HepG2 (cell line): ENCODE results near the gene B3GNT9. TPM values are rescaled to one million over a fixed set of nuclear protein-coding genes. Genes with fewer than 3 reads are reported as not detected.

Source experiments
- ARID4A ChIP-seq: sonication (generic); formaldehyde crosslinking; IDR thresholded peaks from 2 replicates; pipeline ENCODE4 v1.5.0; 2020; ENCODE audit warnings: mild to moderate bottlenecking, missing genetic modification reagents, borderline replicate concordance
- EP300 ChIP-seq, 3 experiments: sonication (generic) in 1 of 3; formaldehyde crosslinking in 1 of 3; IDR thresholded peaks; 2 replicates each; pipeline versions ENCODE4 v1.5.1 to v1.6.1; 2011 to 2020; ENCODE audit warnings: low read depth in 2 of 3, low read length in 2 of 3, borderline replicate concordance in 1 of 3, improper control_type of control experiment in 1 of 3, mild to moderate bottlenecking in 1 of 3, missing genetic modification reagents in 1 of 3, moderate library complexity in 1 of 3
- GMEB2 ChIP-seq: IDR thresholded peaks from 2 replicates; pipeline ENCODE4 v1.6.1; 2016; ENCODE audit warnings: missing biosample characterization, missing genetic modification reagents, low read depth
- GZF1 ChIP-seq: sonication (generic); formaldehyde crosslinking; IDR thresholded peaks from 2 replicates; pipeline ENCODE4 v1.5.1; 2020; ENCODE audit warnings: mild to moderate bottlenecking, missing genetic modification reagents
- MEIS1 ChIP-seq: sonication (generic); formaldehyde crosslinking; IDR thresholded peaks from 2 replicates; pipeline ENCODE4 v1.9.0; 2021; ENCODE audit warnings: mild to moderate bottlenecking, missing genetic modification reagents, moderate library complexity, borderline replicate concordance
- RARA ChIP-seq: IDR thresholded peaks from 2 replicates; pipeline ENCODE4 v1.6.1; 2016; ENCODE audit warnings: missing genetic modification reagents, missing compliant biosample characterization
- REPIN1 ChIP-seq: sonication (generic); formaldehyde crosslinking; IDR thresholded peaks from 2 replicates; pipeline ENCODE4 v1.8.0; 2022; ENCODE audit warnings: missing genetic modification reagents, low read depth, mild to moderate bottlenecking, borderline replicate concordance
- RFXANK ChIP-seq: IDR thresholded peaks from 2 replicates; pipeline ENCODE4 v1.6.1; 2016
- RNF219 ChIP-seq: sonication (generic); formaldehyde crosslinking; IDR thresholded peaks from 2 replicates; pipeline ENCODE4 v1.5.0; 2020; ENCODE audit warnings: mild to moderate bottlenecking, missing genetic modification reagents
- SYNCRIP ChIP-seq: fragments of 200-400 bp; formaldehyde crosslinking; IDR thresholded peaks from 2 replicates; pipeline ENCODE4 v1.6.1; 2018; ENCODE audit warnings: mild to moderate bottlenecking, low read depth, low read length; ENCODE audit not compliant: insufficient read depth
- TBL1XR1 ChIP-seq: fragments of 150-350 bp; IDR thresholded peaks from 2 replicates; pipeline ENCODE4 v1.6.1; 2014; ENCODE audit warnings: borderline replicate concordance, low read length; ENCODE audit not compliant: partially characterized antibody
- ZBTB44 ChIP-seq: sonication (generic); formaldehyde crosslinking; IDR thresholded peaks from 2 replicates; pipeline ENCODE4 v1.4.0; 2020; ENCODE audit warnings: missing genetic modification reagents
- ZNF121 ChIP-seq: sonication (generic); formaldehyde crosslinking; IDR thresholded peaks from 2 replicates; pipeline ENCODE4 v1.5.0; 2020; ENCODE audit warnings: mild to moderate bottlenecking, missing genetic modification reagents
- ZNF281 ChIP-seq: sonication (generic); formaldehyde crosslinking; IDR thresholded peaks from 2 replicates; pipeline ENCODE4 v1.4.0; 2020; ENCODE audit warnings: missing genetic modification reagents, borderline replicate concordance
- ZNF383 ChIP-seq: sonication (generic); formaldehyde crosslinking; IDR thresholded peaks from 2 replicates; pipeline ENCODE4 v1.4.0; 2020; ENCODE audit warnings: missing genetic modification reagents, mild to moderate bottlenecking, borderline replicate concordance
- ZNF484 ChIP-seq: sonication (generic); formaldehyde crosslinking; IDR thresholded peaks from 2 replicates; pipeline ENCODE4 v1.5.1; 2020; ENCODE audit warnings: mild to moderate bottlenecking, low read depth, missing genetic modification reagents, borderline replicate concordance
- polyA plus RNA-seq, 8 experiments: library from polyadenylated mRNA; depleted of rRNA in 3 of 8; stranded (reverse) in 7 of 8; unstranded in 1 of 8; fragments of >200 nt; fragmentation: Illumina TruSeq in 4 of 8; extraction: Trizol in 4 of 8; gene quantifications; 2 replicates each; pipeline versions ENCODE4 v1.2.1 to v1.2.3, GENCODE V29; 2011 to 2016; ENCODE audit warnings: low read depth in 4 of 8, missing spikeins in 1 of 8, mixed read lengths in 1 of 8; ENCODE audit not compliant: insufficient read depth in 1 of 8
- total RNA-seq, 5 experiments: library from RNA; depleted of rRNA; stranded (reverse); fragments of >200 nt; fragmentation: Illumina TruSeq; extraction: Trizol; gene quantifications; 2 replicates each; pipeline ENCODE4 v1.2.3, GENCODE V29; 2016; ENCODE audit warnings: low read depth in 1 of 5

B3GNT9 gene
- total and polyA plus RNA-seq, 2 of the 13 experiments (the other 11 are each of a cell fraction or from before 2014, with no cell fraction given), result 1.5 to 3.1 TPM

- 0 out of 2 replicates have a peak, but pooled peaks have one; percentile 16 for TF ChIP-seq ZNF281 (CRISPR knock-in tag)
- peak; percentile 57; the same call in 1 of the 2 replicates for TF ChIP-seq REPIN1 (CRISPR knock-in tag)
- TF ChIP-seq RNF219, result no peak
- TF ChIP-seq GMEB2, result no peak
- TF ChIP-seq ZNF383, result no peak
- TF ChIP-seq RARA (CRISPR knock-in tag), result 0 out of 2 replicates have a peak, but pooled peaks have one; percentile 23
- no peak for TF ChIP-seq SYNCRIP
- TF ChIP-seq MEIS1 (CRISPR knock-in tag), result no peak
- no peak for TF ChIP-seq GZF1
- TF ChIP-seq EP300 (IDR thresholded peaks at IDR 0.05; ENCODE audit: low read depth in 2 of 2, low read length in 2 of 2), result no peak
- TF ChIP-seq EP300 (CRISPR knock-in tag; IDR thresholded peaks at IDR 0.05; ENCODE audit: borderline replicate concordance), result no peak
- TF ChIP-seq TBL1XR1, result no peak
- no peak; the same call in 1 of the 2 replicates for TF ChIP-seq ARID4A
- no peak for TF ChIP-seq ZBTB44 (CRISPR knock-in tag)
- no peak for TF ChIP-seq ZNF484 (CRISPR knock-in tag)
- no peak for TF ChIP-seq ZNF121 (CRISPR knock-in tag)
- TF ChIP-seq RFXANK (CRISPR knock-in tag), result no peak
Observed at GRCh38 chr16:67104061-67104460, 46.7 kb downstream of the B3GNT9 start (continued).
